H1 (cell line): Measurements from ENCODE around the gene PML. TPM values are rescaled to one million over a fixed set of nuclear protein-coding genes. Genes with fewer than 3 reads are reported as not detected.
A peak's percentile ranks its signal among the peaks of the same experiment; 100 is the strongest.

ENCODE experiments used
- CTCF ChIA-PET: fragments of 300-600 bp; sonication (Branson Sonifier 250); formaldehyde crosslinking; loops from one replicate; lab custom pipeline; 2021; ENCODE audit not compliant: partially characterized antibody; lab: Charles Lee
- POLR2A ChIA-PET: fragments of 300-600 bp; sonication (Branson Sonifier 250); formaldehyde crosslinking; loops from one replicate; lab custom pipeline; 2021; ENCODE audit warnings: inconsistent platforms; ENCODE audit not compliant: partially characterized antibody; lab: Charles Lee
- DNase-seq, 2 experiments: peaks; one replicate each; pipeline versions ENCODE4 v3.0.0 to v3.0.0-alpha.2; 2010 to 2022; ENCODE audit warnings: low spot score in 2 of 2, low read depth in 1 of 2, mixed read lengths in 1 of 2
- FAIRE-seq: peaks from 2 replicates; lab custom pipeline; 2011; peaks lifted over from hg19 to GRCh38; lab: Jason Lieb, UNC
- H2AFZ ChIP-seq: 2 replicates; pipeline ENCODE4 v1.8.1; 2012; ENCODE audit warnings: low read length, inconsistent platforms
- H2AK5ac ChIP-seq: 2 replicates; pipeline ENCODE4 v1.6.1; 2013; ENCODE audit warnings: low read depth, low read length
- H2BK120ac ChIP-seq: replicated peaks from 2 replicates; pipeline ENCODE3; 2013; ENCODE audit warnings: low read depth, low read length, inconsistent platforms
- H2BK12ac ChIP-seq: 2 replicates; pipeline ENCODE4 v1.6.1; 2013; ENCODE audit warnings: low read depth, low read length
- H2BK15ac ChIP-seq: 2 replicates; pipeline ENCODE4 v1.6.1; 2013; ENCODE audit warnings: low read length
- H2BK20ac ChIP-seq: 2 replicates; pipeline ENCODE4 v1.6.1; 2013; ENCODE audit warnings: low read length
- H2BK5ac ChIP-seq: 2 replicates; pipeline ENCODE4 v1.6.1; 2013; ENCODE audit warnings: low read depth, low read length
- H3K14ac ChIP-seq: 2 replicates; pipeline ENCODE4 v1.6.1; 2013; ENCODE audit warnings: inconsistent platforms; ENCODE audit not compliant: insufficient read length
- H3K18ac ChIP-seq: 2 replicates; pipeline ENCODE4 v1.6.1; 2013; ENCODE audit warnings: low read length; ENCODE audit errors: extremely low read depth
- H3K23ac ChIP-seq: 2 replicates; pipeline ENCODE4 v1.6.1; 2013; ENCODE audit warnings: inconsistent platforms; ENCODE audit not compliant: insufficient read length
- H3K23me2 ChIP-seq: 2 replicates; pipeline ENCODE4 v1.6.1; 2013; ENCODE audit warnings: low read depth, low read length
- H3K27ac ChIP-seq: 2 replicates; pipeline ENCODE4 v1.6.1; 2011; ENCODE audit warnings: low read depth, low read length, inconsistent platforms
- H3K27me3 ChIP-seq, 4 experiments: replicated peaks in 1 of 4; 1 replicate in 1 of 4; 2 replicates in 3 of 4; pipeline versions ENCODE4 v1.6.1 to v1.8.1; 2011 to 2013; ENCODE audit warnings: low read length in 3 of 4, mild to moderate bottlenecking in 3 of 4, inconsistent platforms in 2 of 4, mixed read lengths in 2 of 4, moderate library complexity in 1 of 4; ENCODE audit not compliant: control insufficient read depth in 3 of 4, insufficient read depth in 3 of 4; ENCODE audit errors: extremely low read depth in 1 of 4
- H3K36me3 ChIP-seq, 4 experiments: 2 replicates each; pipeline versions ENCODE4 v1.6.1 to v1.8.1; 2011 to 2013; ENCODE audit warnings: mild to moderate bottlenecking in 4 of 4, low read length in 3 of 4, moderate library complexity in 2 of 4, control low read depth in 1 of 4, inconsistent platforms in 1 of 4; ENCODE audit not compliant: insufficient read depth in 4 of 4, control insufficient read depth in 2 of 4
- H3K4ac ChIP-seq: replicated peaks from 2 replicates; pipeline ENCODE3; 2013; ENCODE audit warnings: low read length, low read depth, mixed read lengths, inconsistent platforms; ENCODE audit not compliant: insufficient read length
- H3K4me1 ChIP-seq, 4 experiments: replicated peaks in 1 of 4; 1 replicate in 1 of 4; 2 replicates in 3 of 4; pipeline versions ENCODE4 v1.6.1 to v1.8.1; 2011 to 2013; ENCODE audit warnings: low read length in 3 of 4, inconsistent platforms in 2 of 4, mixed read lengths in 1 of 4; ENCODE audit not compliant: insufficient read depth in 4 of 4, control insufficient read depth in 3 of 4
- H3K4me2 ChIP-seq, 2 experiments: 2 replicates each; pipeline versions ENCODE4 v1.6.1 to v1.8.1; 2011 to 2013; ENCODE audit warnings: low read depth in 2 of 2, low read length in 2 of 2, control low read depth in 1 of 2, inconsistent platforms in 1 of 2, mild to moderate bottlenecking in 1 of 2; ENCODE audit not compliant: insufficient read depth in 1 of 2
- H3K4me3 ChIP-seq, 4 experiments: fragments of 200-600, 300-600 bp in 1 of 4; sonication (generic), shearing (Covaris generic), sonication (Bioruptor Twin) in 1 of 4; 2 replicates each; pipeline versions ENCODE4 v1.5.1 to v1.8.1; 2011 to 2016; ENCODE audit warnings: low read length in 4 of 4, low read depth in 3 of 4, control low read depth in 2 of 4, inconsistent platforms in 2 of 4, mild to moderate bottlenecking in 2 of 4, mixed read lengths in 1 of 4, moderate library complexity in 1 of 4; ENCODE audit not compliant: insufficient read depth in 2 of 4; ENCODE audit errors: extremely low read depth in 1 of 4
- H3K56ac ChIP-seq: replicated peaks from 2 replicates; pipeline ENCODE3; 2013; ENCODE audit warnings: low read depth, mild to moderate bottlenecking, mixed read lengths, low read length, inconsistent platforms; ENCODE audit not compliant: insufficient read length
- H3K79me1 ChIP-seq: 2 replicates; pipeline ENCODE4 v1.6.1; 2013; ENCODE audit warnings: low read depth, low read length, control low read depth
- H3K79me2 ChIP-seq, 2 experiments: 2 replicates each; pipeline versions ENCODE4 v1.6.1 to v1.8.1; 2012 to 2013; ENCODE audit warnings: low read length in 2 of 2, mild to moderate bottlenecking in 2 of 2, inconsistent platforms in 1 of 2; ENCODE audit not compliant: insufficient read depth in 2 of 2, control insufficient read depth in 1 of 2
- H3K9ac ChIP-seq, 4 experiments: replicated peaks in 1 of 4; 1 replicate in 1 of 4; 2 replicates in 3 of 4; pipeline versions ENCODE4 v1.6.1 to v1.8.1; 2011 to 2013; ENCODE audit warnings: low read depth in 3 of 4, low read length in 3 of 4, control low read depth in 2 of 4, mild to moderate bottlenecking in 2 of 4, moderate library complexity in 2 of 4, inconsistent platforms in 1 of 4; ENCODE audit errors: extremely low read depth in 1 of 4
- H3K9me3 ChIP-seq, 2 experiments: 2 replicates each; pipeline versions ENCODE4 v1.6.1 to v1.8.1; 2012 to 2013; ENCODE audit warnings: mild to moderate bottlenecking in 2 of 2, moderate library complexity in 2 of 2, control low read depth in 1 of 2, inconsistent platforms in 1 of 2, low read depth in 1 of 2, low read length in 1 of 2, mixed read lengths in 1 of 2; ENCODE audit not compliant: insufficient read depth in 2 of 2
- H4K20me1 ChIP-seq, 2 experiments: replicated peaks in 1 of 2; 2 replicates each; pipeline versions ENCODE3 to v1.8.1; 2011 to 2013; ENCODE audit warnings: inconsistent platforms in 2 of 2, low read length in 2 of 2, mild to moderate bottlenecking in 1 of 2; ENCODE audit not compliant: insufficient read depth in 2 of 2, control insufficient read depth in 1 of 2
- H4K5ac ChIP-seq: 2 replicates; pipeline ENCODE4 v1.6.1; 2013; ENCODE audit warnings: low read length, low read depth, mixed read lengths, inconsistent platforms; ENCODE audit not compliant: insufficient read length
- H4K8ac ChIP-seq: 2 replicates; pipeline ENCODE4 v1.8.0; 2013; ENCODE audit warnings: mild to moderate bottlenecking, moderate library complexity, low read length, inconsistent platforms; ENCODE audit not compliant: insufficient read depth; ENCODE audit errors: extremely low read depth
- H4K91ac ChIP-seq: replicated peaks from 2 replicates; pipeline ENCODE3; 2013; ENCODE audit warnings: low read length, mixed read lengths, inconsistent platforms; ENCODE audit not compliant: insufficient read length
- GTF2F1 ChIP-seq: IDR thresholded peaks from 2 replicates; pipeline ENCODE4 v1.6.1; 2012; ENCODE audit warnings: low read depth, low read length, improper control_type of control experiment, borderline replicate concordance
- JUN ChIP-seq: IDR thresholded peaks from 2 replicates; pipeline ENCODE4 v1.6.1; 2011; ENCODE audit warnings: low read depth, mild to moderate bottlenecking, improper control_type of control experiment, low read length
- KDM4A ChIP-seq: IDR thresholded peaks from one replicate; pipeline ENCODE4 v1.7.1; 2012; ENCODE audit warnings: low read depth, mild to moderate bottlenecking, moderate library complexity, low read length, inconsistent platforms; ENCODE audit not compliant: severe bottlenecking
- TEAD4 ChIP-seq: IDR thresholded peaks from 2 replicates; pipeline ENCODE4 v1.6.1; 2012; ENCODE audit warnings: low read depth, low read length, inconsistent platforms, mixed read lengths
- WGBS, 2 experiments: shearing (Covaris generic) in 1 of 2; methylation state at CpG; one replicate each; pipeline versions ENCODE4 v1.1.6 to v1.1.7; 2013 to 2015; ENCODE audit warnings: low lambda C conversion rate in 2 of 2, mixed read lengths in 2 of 2, inconsistent platforms in 1 of 2, low coverage in 1 of 2, missing lambda C conversion rate in 1 of 2; ENCODE audit not compliant: insufficient replicate concordance in 2 of 2, insufficient coverage in 1 of 2, insufficient read length in 1 of 2; ENCODE audit errors: extremely low coverage in 1 of 2, missing lambda C conversion rate in 1 of 2; 5-methylcytosine and 5-hydroxymethylcytosine counted together
- polyA plus RNA-seq, 7 experiments: library from polyadenylated mRNA; depleted of rRNA in 3 of 7; stranded (reverse) in 5 of 7; unstranded in 2 of 7; fragments of >200 nt in 5 of 7; fragments of 200-250 nt in 2 of 7; gene quantifications; 1 replicate in 5 of 7; 2 replicates in 1 of 7; 4 replicates in 1 of 7; pipeline versions ENCODE4 v1.2.1 to v1.2.3, GENCODE V29; 2011 to 2013; ENCODE audit warnings: missing spikeins in 2 of 7, mixed read lengths in 2 of 7
- total RNA-seq: library from RNA; stranded (reverse); fragmentation: NEBNext Ultra II Directional; extraction: Animal tissue kit (Norgen Biotek cat#: 25700); gene quantifications from 2 replicates; pipeline ENCODE4 v1.2.1, GENCODE V29; 2021

PML gene
- total and polyA plus RNA-seq, 2 of the 8 experiments (the other 6 are each of a cell fraction or from before 2014, with no cell fraction given) = 14.9 to 30.3 TPM

DNA sequence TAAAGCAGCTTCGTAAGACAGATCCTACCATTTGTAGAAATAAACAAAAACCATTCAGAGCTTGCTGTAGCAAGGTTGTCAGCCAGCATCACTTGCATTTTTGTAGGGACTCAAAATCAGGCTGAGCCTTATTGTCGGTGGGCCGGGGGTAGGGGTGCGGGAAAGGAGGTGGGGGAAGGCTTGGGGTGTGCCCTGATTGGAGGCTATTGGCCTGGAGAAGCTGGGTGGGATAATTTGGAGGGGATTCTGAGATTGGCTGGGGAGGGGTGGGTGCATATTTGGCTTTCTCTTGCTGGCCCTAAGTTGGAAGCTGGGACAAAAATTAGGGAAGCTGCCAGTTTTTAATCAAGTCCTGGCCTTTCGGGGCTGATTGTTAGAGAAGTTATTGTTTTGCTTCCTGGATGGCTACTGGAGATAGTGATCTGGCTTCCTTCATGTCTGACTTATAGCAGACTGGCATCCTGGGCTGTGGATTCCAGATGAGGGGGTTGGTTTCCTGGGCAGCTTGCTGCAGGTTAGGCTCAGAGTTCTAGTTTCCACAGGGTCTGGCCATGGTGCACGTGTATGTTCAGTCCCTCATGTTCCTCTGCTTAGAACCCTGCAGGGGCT, 25.3 kb upstream of the PML start:
- DNase-seq = no peak
- no peak overlapping the region for H3K18ac ChIP-seq
- WGBS, 2 experiments = 85% methylated on average over 6 of the region's 6 CpGs; no CpG with 5 or more reads in 1 of the 2 experiments
- ChIA-PET CTCF (interaction anchor here (0.7 to 12.9 kb wide), 8 partner anchors 10 to 334 kb away, joined by 3 to 174 read pairs (median 4); partner anchors contain the start of genes PML and STOML1), POLR2A (no interaction called here)
- H2BK20ac ChIP-seq = peak overlapping the region; percentile 93; the same call in 1 of the 2 replicates
- H3K4me1 ChIP-seq = peaks cover 0 to 19% (median 6%) of the 10 kb centered on the region in 4 experiments; a peak in 6 of 7 replicates
- no peak overlapping the region for H2BK12ac ChIP-seq
- H3K27ac ChIP-seq = no peak overlapping the region
- no peak overlapping the region for H2AK5ac ChIP-seq
- no peak overlapping the region for H2AFZ ChIP-seq
- H4K20me1 ChIP-seq = no peaks in the 10 kb centered on the region
- H3K79me1 ChIP-seq = no peaks in the 10 kb centered on the region
- H3K23me2 ChIP-seq = no peaks in the 10 kb centered on the region
- no peak overlapping the region for H2BK15ac ChIP-seq
- no peak overlapping the region for H3K23ac ChIP-seq
- no peaks in the 10 kb centered on the region for H3K36me3 ChIP-seq
- no peak overlapping the region for H3K4ac ChIP-seq
- no peak overlapping the region for H3K4me3 ChIP-seq
- no peak for FAIRE-seq
- no peak overlapping the region for H3K56ac ChIP-seq
- H3K14ac ChIP-seq = no peak overlapping the region
- no peak overlapping the region for H4K5ac ChIP-seq
- H4K8ac ChIP-seq = no peak overlapping the region
- H3K27me3 ChIP-seq = peaks cover 0 to 4% (median 2%) of the 10 kb centered on the region in 4 experiments; a peak in 3 of 7 replicates
- H2BK120ac ChIP-seq = no peak overlapping the region
- no peaks in the 10 kb centered on the region; a peak in 1 of 4 replicates for H3K9me3 ChIP-seq
- H3K4me2 ChIP-seq = no peak overlapping the region
- TF ChIP-seq GTF2F1 = no peak
- TF ChIP-seq JUN = no peak
- TF ChIP-seq KDM4A = no peak
- no peak for TF ChIP-seq TEAD4
- H4K91ac ChIP-seq = no peak overlapping the region
- no peaks in the 10 kb centered on the region for H3K79me2 ChIP-seq
- no peak overlapping the region for H3K9ac ChIP-seq
- no peak overlapping the region for H2BK5ac ChIP-seq
